H9 (cell line): ENCODE results near the gene FCGR3B. TPM values are rescaled to one million over a fixed set of nuclear protein-coding genes. Genes with fewer than 3 reads are reported as not detected.
"Not testable (repeated sequence)": the region's sequence is repeated elsewhere in the genome, so short reads cannot be mapped to it uniquely, and the experiment has no call there.

Experiments used
- DNase-seq: peaks from one replicate; pipeline ENCODE4 v3.0.0-alpha.2; 2017
- H2AFZ ChIP-seq: one replicate; pipeline ENCODE4 v1.6.1; 2013; ENCODE audit warnings: mild to moderate bottlenecking, low read length, control low read depth, moderate library complexity
- H2AK5ac ChIP-seq: 2 replicates; pipeline ENCODE4 v1.6.1; 2013; ENCODE audit warnings: low read length, control low read depth, mixed read lengths; ENCODE audit not compliant: insufficient read length
- H2BK120ac ChIP-seq: one replicate; pipeline ENCODE4 v1.6.1; 2013; ENCODE audit warnings: low read depth, mild to moderate bottlenecking, low read length, control low read depth, inconsistent platforms; ENCODE audit not compliant: poor library complexity, severe bottlenecking
- H2BK12ac ChIP-seq: 2 replicates; pipeline ENCODE4 v1.6.1; 2013; ENCODE audit warnings: low read length, control low read depth, mixed read lengths, low read depth; ENCODE audit not compliant: insufficient read length
- H2BK15ac ChIP-seq: 2 replicates; pipeline ENCODE4 v1.6.1; 2013; ENCODE audit warnings: low read depth, low read length, control low read depth
- H2BK20ac ChIP-seq: one replicate; pipeline ENCODE4 v1.6.1; 2013; ENCODE audit warnings: low read depth, mild to moderate bottlenecking, low read length, control low read depth, inconsistent platforms; ENCODE audit not compliant: poor library complexity, severe bottlenecking
- H2BK5ac ChIP-seq: 2 replicates; pipeline ENCODE4 v1.6.1; 2013; ENCODE audit warnings: low read length, control low read depth, mixed read lengths; ENCODE audit not compliant: insufficient read length
- H3K14ac ChIP-seq: 2 replicates; pipeline ENCODE4 v1.6.1; 2013; ENCODE audit warnings: low read length, control low read depth; ENCODE audit not compliant: insufficient read depth
- H3K18ac ChIP-seq: 2 replicates; pipeline ENCODE4 v1.6.1; 2013; ENCODE audit warnings: low read depth, mild to moderate bottlenecking, mixed read lengths, low read length, control low read depth; ENCODE audit not compliant: insufficient read length
- H3K23ac ChIP-seq: 2 replicates; pipeline ENCODE4 v1.6.1; 2013; ENCODE audit warnings: low read length, control low read depth, mixed read lengths, low read depth; ENCODE audit not compliant: insufficient read length
- H3K23me2 ChIP-seq: 2 replicates; pipeline ENCODE4 v1.6.1; 2013; ENCODE audit warnings: low read depth, mild to moderate bottlenecking, mixed read lengths, low read length, control low read depth; ENCODE audit not compliant: insufficient read length, poor library complexity, severe bottlenecking
- H3K27ac ChIP-seq: 2 replicates; pipeline ENCODE4 v1.5.1; 2013; ENCODE audit warnings: low read length, control low read depth, mixed read lengths, low read depth; ENCODE audit not compliant: insufficient read length
- H3K27me3 ChIP-seq: 2 replicates; pipeline ENCODE4 v1.6.1; 2013; ENCODE audit warnings: low read length, control low read depth, inconsistent platforms; ENCODE audit not compliant: insufficient read depth
- H3K4ac ChIP-seq: 2 replicates; pipeline ENCODE4 v1.6.1; 2013; ENCODE audit warnings: low read depth, mild to moderate bottlenecking, control low read depth, inconsistent platforms, low read length, moderate library complexity
- H3K4me1 ChIP-seq: 2 replicates; pipeline ENCODE4 v1.6.1; 2013; ENCODE audit warnings: low read length, control low read depth, inconsistent platforms; ENCODE audit not compliant: insufficient read depth
- H3K4me2 ChIP-seq: 2 replicates; pipeline ENCODE4 v1.6.1; 2013; ENCODE audit warnings: low read length, control low read depth, mixed read lengths; ENCODE audit not compliant: insufficient read length, insufficient read depth
- H3K56ac ChIP-seq: 2 replicates; pipeline ENCODE4 v1.6.1; 2013; ENCODE audit warnings: low read depth, mild to moderate bottlenecking, mixed read lengths, low read length, control low read depth; ENCODE audit not compliant: insufficient read length
- H3K79me1 ChIP-seq: 2 replicates; pipeline ENCODE4 v1.6.1; 2013; ENCODE audit warnings: low read depth, mild to moderate bottlenecking, moderate library complexity, low read length, control low read depth, inconsistent platforms; ENCODE audit not compliant: insufficient read depth, poor library complexity, severe bottlenecking
- H3K79me2 ChIP-seq: 2 replicates; pipeline ENCODE4 v1.6.1; 2013; ENCODE audit warnings: low read length, control low read depth, inconsistent platforms; ENCODE audit not compliant: insufficient read depth
- H3K9ac ChIP-seq: 2 replicates; pipeline ENCODE4 v1.6.1; 2013; ENCODE audit warnings: low read length, control low read depth, mixed read lengths; ENCODE audit not compliant: insufficient read length; ENCODE audit errors: extremely low read depth
- H3K9me3 ChIP-seq: one replicate; pipeline ENCODE4 v1.6.1; 2013; ENCODE audit warnings: low read depth, low read length, inconsistent platforms; ENCODE audit not compliant: control insufficient read depth
- H3T11ph ChIP-seq: one replicate; pipeline ENCODE4 v1.6.1; 2013; ENCODE audit warnings: mild to moderate bottlenecking, low read length, control low read depth, inconsistent platforms
- H4K20me1 ChIP-seq: one replicate; pipeline ENCODE4 v1.6.1; 2013; ENCODE audit not compliant: control insufficient read depth, insufficient read length, insufficient read depth
- H4K5ac ChIP-seq: 2 replicates; pipeline ENCODE4 v1.6.1; 2013; ENCODE audit warnings: low read depth, mild to moderate bottlenecking, mixed read lengths, low read length, control low read depth; ENCODE audit not compliant: insufficient read length
- H4K8ac ChIP-seq: replicated peaks from 2 replicates; pipeline ENCODE4 v1.6.1; 2013; ENCODE audit warnings: low read length, control low read depth, mixed read lengths, low read depth; ENCODE audit not compliant: insufficient read length
- H4K91ac ChIP-seq: 2 replicates; pipeline ENCODE4 v1.6.1; 2013; ENCODE audit warnings: low read depth, mild to moderate bottlenecking, moderate library complexity, mixed read lengths, low read length, control low read depth; ENCODE audit not compliant: insufficient read length
- H3K27ac Mint-ChIP-seq, 3 experiments: 2 replicates in 2 of 3; 3 replicates in 1 of 3; pipeline ENCODE4 v1.8.0; 2020 to 2021; ENCODE audit warnings: mixed read lengths in 3 of 3, mild to moderate bottlenecking in 1 of 3, moderate library complexity in 1 of 3
- H3K27me3 Mint-ChIP-seq: 2 replicates; pipeline ENCODE4 v1.8.0; 2021; ENCODE audit warnings: low read depth, mild to moderate bottlenecking, moderate library complexity, mixed read lengths
- H3K36me3 Mint-ChIP-seq, 3 experiments: 2 replicates in 2 of 3; 3 replicates in 1 of 3; pipeline ENCODE4 v1.8.0; 2020 to 2021; ENCODE audit warnings: low read depth in 3 of 3, mixed read lengths in 3 of 3; ENCODE audit not compliant: insufficient read depth in 1 of 3
- H3K4me1 Mint-ChIP-seq, 2 experiments: 2 replicates each; pipeline ENCODE4 v1.8.0; 2020; ENCODE audit warnings: mixed read lengths in 2 of 2
- H3K4me3 Mint-ChIP-seq, 2 experiments: 2 replicates in 1 of 2; 3 replicates in 1 of 2; pipeline ENCODE4 v1.8.0; 2020 to 2021; ENCODE audit warnings: mild to moderate bottlenecking in 2 of 2, mixed read lengths in 2 of 2, moderate library complexity in 1 of 2
- H3K9me3 Mint-ChIP-seq, 2 experiments: 2 replicates in 1 of 2; 3 replicates in 1 of 2; pipeline ENCODE4 v1.8.0; 2020; ENCODE audit warnings: mild to moderate bottlenecking in 2 of 2, mixed read lengths in 2 of 2, moderate library complexity in 1 of 2
- WGBS: extraction: QIAGEN DNeasy Blood & Tissue Kit; methylation state at CpG from one replicate; pipeline ENCODE4 v1.1.7; 2013; ENCODE audit warnings: missing lambda C conversion rate, low lambda C conversion rate, mixed read lengths; ENCODE audit not compliant: insufficient read length; ENCODE audit errors: extremely low coverage; 5-methylcytosine and 5-hydroxymethylcytosine counted together
- total RNA-seq: library from RNA; stranded (reverse); gene quantifications from 2 replicates; pipeline ENCODE4 v1.2.1, GENCODE V29; 2021

FCGR3B gene
- total RNA-seq, 1 experiment from 2014 or later, result not detected

GRCh38 chr1:161592586-161592985, 38.4 kb downstream of the FCGR3B start:
- no CpG with 5 or more reads among the region's 3 CpGs for WGBS
- not testable (repeated sequence) for H4K91ac ChIP-seq, H4K20me1 ChIP-seq, H3K79me2 ChIP-seq, H3T11ph ChIP-seq, H3K9me3 Mint-ChIP-seq, H3K56ac ChIP-seq, H3K9me3 ChIP-seq, H3K23ac ChIP-seq, H4K8ac ChIP-seq, H2BK20ac ChIP-seq, H3K18ac ChIP-seq, H3K27me3 ChIP-seq, H3K27ac Mint-ChIP-seq, H2AFZ ChIP-seq, H3K23me2 ChIP-seq, H3K4ac ChIP-seq, H3K9ac ChIP-seq, H2AK5ac ChIP-seq, H3K4me3 Mint-ChIP-seq, H2BK12ac ChIP-seq, H3K79me1 ChIP-seq, H3K4me2 ChIP-seq, H3K4me1 ChIP-seq, H4K5ac ChIP-seq, H3K14ac ChIP-seq, H2BK5ac ChIP-seq, H3K27ac ChIP-seq, H2BK15ac ChIP-seq, H3K36me3 Mint-ChIP-seq, H3K27me3 Mint-ChIP-seq, DNase-seq, H2BK120ac ChIP-seq
- H3K4me1 Mint-ChIP-seq, result peaks cover 15% of the 10 kb centered on the region in 2 experiments

GRCh38 chr1:161589920-161590319, 41.1 kb downstream of the FCGR3B start:
- not testable (repeated sequence) for H2BK12ac ChIP-seq, H3K27ac Mint-ChIP-seq, H3K4me1 ChIP-seq, H2BK120ac ChIP-seq, H4K91ac ChIP-seq, H3K18ac ChIP-seq, H3K27ac ChIP-seq, H3K23me2 ChIP-seq, H3K14ac ChIP-seq, H4K5ac ChIP-seq, H2BK20ac ChIP-seq, H3K9me3 Mint-ChIP-seq, H3K36me3 Mint-ChIP-seq, H3K23ac ChIP-seq, H3K27me3 Mint-ChIP-seq, H4K8ac ChIP-seq, H3K79me2 ChIP-seq, H3K79me1 ChIP-seq, H4K20me1 ChIP-seq, H3K56ac ChIP-seq, H2BK5ac ChIP-seq, H3K4me3 Mint-ChIP-seq, H2AK5ac ChIP-seq, H3K9ac ChIP-seq, H2BK15ac ChIP-seq, H2AFZ ChIP-seq, H3K4ac ChIP-seq, DNase-seq, H3K27me3 ChIP-seq, H3T11ph ChIP-seq, H3K4me2 ChIP-seq, H3K9me3 ChIP-seq
- WGBS, result no CpG with 5 or more reads among the region's 6 CpGs
- peaks cover 10 to 11% of the 10 kb centered on the region in 2 experiments for H3K4me1 Mint-ChIP-seq
